DMS114 treated with DMSO at 0.1 percent for 48 hours (cell line): Measurements from ENCODE around the gene BTG3.

Experiments used
- DNase-seq: peaks from one replicate; lab custom pipeline; 2025; ENCODE audit not compliant: unreplicated experiment; lab: John Stamatoyannopoulos, UW

The BTG3 gene, protein sequence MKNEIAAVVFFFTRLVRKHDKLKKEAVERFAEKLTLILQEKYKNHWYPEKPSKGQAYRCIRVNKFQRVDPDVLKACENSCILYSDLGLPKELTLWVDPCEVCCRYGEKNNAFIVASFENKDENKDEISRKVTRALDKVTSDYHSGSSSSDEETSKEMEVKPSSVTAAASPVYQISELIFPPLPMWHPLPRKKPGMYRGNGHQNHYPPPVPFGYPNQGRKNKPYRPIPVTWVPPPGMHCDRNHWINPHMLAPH

GRCh38 chr21:17612565-17613241, at the start of gene BTG3:
TSS of gene BTG3 (minus strand) at chr21:17612901. CDS start at chr21:17609144, 3,757 bp downstream.
- DNase-seq, result peak; percentile 43

- DNase-seq, result no peak
These were observed 48.2 kb upstream of the BTG3 start for GRCh38 chr21:17660862-17661261.

DNA sequence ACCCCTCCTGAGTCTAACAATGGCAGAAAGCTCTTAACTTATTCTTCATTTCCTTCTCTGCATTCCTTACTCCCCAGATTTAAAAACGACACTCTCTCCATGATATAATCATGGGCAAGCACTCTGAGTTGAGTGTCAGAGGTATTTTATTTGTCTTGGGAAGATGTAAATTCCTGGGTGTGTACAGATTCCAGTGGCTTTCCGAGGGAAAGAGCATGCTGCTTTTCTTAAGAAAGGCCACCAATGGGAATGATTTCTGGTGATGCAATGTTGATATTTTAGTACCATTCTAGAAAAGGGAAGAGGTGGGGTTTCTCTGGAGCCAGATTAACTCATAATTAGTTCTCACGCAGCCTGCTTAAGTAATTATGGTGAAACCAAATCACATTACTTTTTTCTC, 47.8 kb upstream of the BTG3 start:
- DNase-seq, result no peak

DNA sequence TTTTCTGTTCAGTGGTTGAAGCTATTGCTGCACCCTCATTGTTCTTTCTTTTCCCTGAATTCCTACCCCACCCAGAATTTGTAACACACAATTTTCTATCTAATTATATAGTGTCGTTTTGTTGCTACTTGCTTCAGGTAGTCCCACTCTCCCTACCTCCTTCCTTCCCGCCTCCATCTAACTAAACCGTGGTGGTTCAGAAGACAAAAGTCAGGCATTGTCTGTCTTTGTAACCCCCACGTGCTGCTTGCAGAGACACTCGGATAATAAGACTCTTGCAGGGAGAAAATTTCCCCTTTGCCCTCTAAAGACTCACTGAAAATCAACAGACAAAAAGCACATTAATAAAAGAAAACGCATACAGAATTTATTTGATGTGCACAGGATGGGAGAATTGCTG, 46.2 kb upstream of the BTG3 start:
- DNase-seq, result no peak

- DNase-seq, result no peak
These were observed 38.8 kb upstream of the BTG3 start for GRCh38 chr21:17651526-17651925.

- no peak for DNase-seq
These were observed 37.6 kb upstream of the BTG3 start for GRCh38 chr21:17650292-17650691.

DNA sequence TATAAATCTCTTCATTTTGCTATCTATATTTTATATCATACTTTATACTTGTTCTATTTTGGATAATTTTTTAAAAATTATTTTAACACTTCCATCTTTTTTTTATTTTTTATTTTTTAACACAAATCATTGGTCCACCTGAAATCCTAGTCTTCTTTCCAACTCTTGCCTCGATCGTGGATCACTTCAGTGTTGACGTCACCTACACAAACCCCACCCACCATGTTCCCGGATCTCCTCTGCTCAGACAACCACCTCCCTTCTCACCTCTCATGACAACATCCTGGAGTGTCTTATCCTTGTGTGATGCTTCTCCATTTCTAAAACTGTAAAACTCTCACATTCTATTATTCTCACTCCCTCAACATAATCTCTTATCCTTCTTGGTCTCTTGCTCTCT, 34.1 kb upstream of the BTG3 start:
- DNase-seq, result no peak

DNA sequence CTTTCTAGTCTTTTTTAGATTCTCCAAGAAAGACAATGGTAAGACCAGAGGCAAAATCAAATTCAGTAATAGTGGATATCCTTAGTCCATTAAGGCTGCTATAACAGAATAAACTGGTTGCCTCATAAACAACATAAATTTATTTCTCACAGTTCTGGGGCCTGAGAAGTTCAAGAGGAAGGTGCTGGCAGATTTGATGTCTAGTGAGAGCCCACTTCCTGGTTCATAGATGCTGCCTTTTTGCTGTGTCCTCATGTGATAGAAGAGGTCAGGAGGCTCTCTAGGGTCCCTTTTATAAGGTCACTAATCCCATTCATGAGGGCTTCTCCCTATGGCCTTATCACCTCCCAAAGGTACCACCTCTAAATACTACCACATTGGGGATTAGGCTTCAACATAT, 31.5 kb upstream of the BTG3 start:
- DNase-seq, result no peak

DNA sequence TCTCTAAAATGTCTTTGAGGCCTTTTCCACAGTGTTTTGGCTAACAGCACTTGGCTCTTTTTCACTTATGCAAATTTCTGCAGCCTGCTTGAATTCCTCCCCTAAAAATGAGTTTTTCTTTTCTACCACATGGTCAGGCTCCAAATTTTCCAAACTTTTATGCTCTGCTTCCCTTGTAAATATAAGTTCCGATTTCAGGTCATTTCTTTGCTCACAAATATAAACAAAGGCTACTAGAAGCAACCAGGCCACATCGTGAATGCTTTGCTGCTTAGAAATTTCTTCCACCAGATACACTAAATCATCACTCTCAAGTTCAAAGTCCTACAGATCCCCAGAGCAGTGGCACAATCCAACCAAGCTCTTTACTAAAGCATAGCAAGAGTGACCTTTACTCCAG, 28.1 kb upstream of the BTG3 start:
- no peak for DNase-seq

DNA sequence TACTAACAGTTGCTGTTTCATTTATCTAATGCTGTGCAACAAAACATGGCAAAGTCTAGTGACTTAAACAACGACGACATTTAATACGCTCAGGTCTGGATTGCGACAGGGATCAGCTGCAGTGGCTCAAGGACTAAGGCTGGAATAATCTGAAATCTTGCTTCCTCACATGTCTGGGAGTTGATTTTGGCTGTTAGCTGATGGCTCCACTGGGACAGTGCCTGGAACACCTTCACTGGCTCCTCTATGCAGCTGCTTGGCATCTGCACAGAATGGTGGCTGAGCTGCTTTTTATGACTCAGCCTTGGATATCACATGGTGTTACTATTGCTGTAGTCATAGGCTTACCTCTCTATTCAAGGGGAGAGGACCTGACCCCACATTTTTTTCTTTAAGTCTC, 24.0 kb upstream of the BTG3 start:
- DNase-seq, result no peak

DNA sequence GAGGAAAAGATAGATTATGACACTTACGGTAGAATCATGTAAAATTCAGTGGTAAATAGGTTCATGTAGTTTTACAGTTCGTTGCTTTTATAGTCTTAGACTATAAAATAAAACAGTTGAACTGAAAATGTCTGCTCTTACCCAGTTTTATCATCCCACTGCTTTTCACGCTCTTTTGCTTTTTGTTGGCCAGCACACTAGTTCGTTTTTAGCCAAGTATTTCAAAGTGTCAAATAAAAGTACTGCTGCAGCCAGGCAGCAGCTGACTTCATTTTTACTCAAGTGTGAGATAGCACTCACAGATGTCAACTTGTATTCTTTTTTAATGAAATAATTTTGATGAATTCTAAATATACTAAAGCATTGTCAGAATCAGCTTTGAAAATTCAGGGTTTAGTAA, 18.5 kb upstream of the BTG3 start:
- DNase-seq, result no peak

- DNase-seq, result no peak
These were observed 9.3 kb upstream of the BTG3 start for GRCh38 chr21:17622018-17622417.

DNA sequence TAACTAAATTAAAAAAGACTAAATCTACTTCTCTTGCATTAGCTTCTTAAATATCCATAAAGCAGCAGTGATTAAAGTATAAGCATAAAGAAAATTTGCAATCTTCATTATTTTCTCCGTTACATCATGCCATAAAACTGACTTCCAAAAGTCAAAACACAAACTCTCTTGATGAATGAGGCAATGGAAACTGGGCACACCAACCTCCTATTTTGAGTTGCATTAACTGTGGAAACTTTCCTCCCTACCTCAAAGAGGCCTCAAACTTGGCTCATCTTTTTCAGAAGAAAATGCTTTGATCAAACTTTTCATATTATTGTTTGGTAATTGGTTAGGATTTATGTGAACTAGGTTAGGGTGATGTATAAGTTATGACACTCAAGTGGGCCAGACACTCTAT, 4.1 kb upstream of the BTG3 start:
- DNase-seq, result no peak

GRCh38 chr21:17613242-17613676, 558 bp upstream of the BTG3 start:
- DNase-seq, result no peak

- DNase-seq, result no peak
These were observed 607 bp downstream of the BTG3 start for GRCh38 chr21:17612023-17612564.

GRCh38 chr21:17611414-17612022, 1.2 kb downstream of the BTG3 start:
- DNase-seq, result peak; percentile 38

DNA sequence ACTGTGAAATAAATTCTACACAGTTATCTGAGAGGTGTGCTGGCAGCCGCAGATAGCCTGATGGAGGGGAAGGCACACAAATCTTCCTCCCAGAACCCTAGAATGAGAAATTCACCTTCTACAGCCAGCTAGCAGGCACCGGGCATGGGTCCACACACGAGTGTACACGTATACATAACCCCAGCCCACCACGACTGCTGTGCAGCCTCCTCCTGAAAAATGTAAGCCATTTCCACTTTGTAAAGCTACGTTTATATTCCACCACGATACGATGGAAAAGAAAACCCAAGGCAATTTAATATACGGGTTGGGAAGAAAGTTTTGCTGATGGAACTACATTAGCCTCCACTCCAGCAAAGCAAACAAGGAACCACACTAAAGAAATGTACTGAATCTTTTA, 1.8 kb downstream of the BTG3 start:
- DNase-seq, result no peak

DNA sequence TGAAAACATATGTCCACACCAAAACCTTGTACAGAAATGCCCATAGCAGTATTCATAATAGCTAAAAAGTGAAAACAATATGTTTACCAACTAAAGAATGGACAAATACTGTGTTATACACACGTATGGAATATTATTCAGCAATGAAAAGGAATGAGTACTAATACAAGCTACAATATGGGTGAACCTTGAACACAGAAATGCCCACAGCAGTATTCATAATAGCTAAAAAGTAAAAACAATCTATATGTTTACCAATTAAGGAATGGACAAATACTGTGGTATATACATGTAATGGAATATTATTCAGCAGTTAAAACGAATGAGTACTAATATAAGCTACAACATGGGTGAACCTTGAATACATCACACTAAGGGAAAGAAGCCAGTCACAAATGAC, 3.0 kb downstream of the BTG3 start:
- no peak for DNase-seq

- no peak for DNase-seq
These were observed 5.0 kb downstream of the BTG3 start for GRCh38 chr21:17607684-17608083.

DNA sequence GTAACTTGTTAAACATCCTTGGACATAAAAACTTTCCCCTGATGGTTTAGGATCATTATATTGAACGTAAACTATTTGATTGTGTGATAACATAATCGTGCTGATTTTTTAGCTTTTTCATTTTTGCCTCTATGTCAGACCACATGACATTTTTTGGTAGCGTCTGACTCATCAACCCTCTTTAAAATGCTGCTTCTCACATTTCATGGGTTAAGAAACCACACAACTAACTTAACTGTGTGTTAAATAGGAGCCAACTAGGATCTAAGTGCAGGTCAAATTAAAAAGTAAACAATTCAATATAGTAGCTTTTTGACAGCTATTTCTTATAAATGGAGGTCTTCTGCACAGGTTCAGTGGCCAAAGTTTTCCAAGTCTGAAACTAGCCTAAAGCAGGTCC, 9.8 kb downstream of the BTG3 start:
- no peak for DNase-seq

DNA sequence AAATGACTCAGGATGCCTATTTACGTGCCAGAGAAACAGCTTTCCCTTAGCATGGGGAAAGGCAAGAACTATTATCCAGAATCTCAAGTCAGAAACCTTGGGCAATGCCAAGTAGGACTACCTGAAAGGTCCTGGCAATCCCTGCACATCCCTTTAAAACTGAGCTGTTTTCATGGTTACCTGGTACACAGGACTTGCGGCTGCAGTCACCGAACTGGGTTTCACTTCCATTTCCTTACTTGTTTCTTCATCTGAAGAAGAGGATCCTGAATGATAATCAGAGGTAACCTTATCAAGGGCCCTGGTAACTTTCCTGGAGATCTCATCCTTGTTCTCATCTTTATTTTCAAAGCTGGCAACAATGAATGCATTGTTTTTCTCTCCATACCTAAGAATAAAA, 14.3 kb downstream of the BTG3 start:
- no peak for DNase-seq

GRCh38 chr21:17597680-17598079, 15.0 kb downstream of the BTG3 start:
- DNase-seq, result no peak
